GOT3 (cell line): ENCODE results near the gene MLXIP.

ENCODE experiments used
- DNase-seq: peaks from one replicate; lab custom pipeline; 2025; ENCODE audit warnings: mixed read lengths; lab: John Stamatoyannopoulos, UW

The MLXIP gene

GRCh38 chr12:122126342-122126635, 47.7 kb downstream of the MLXIP start:
- DNase-seq, result no peak

- no peak for DNase-seq
Observed at GRCh38 chr12:122126713-122127597, 48.4 kb downstream of the MLXIP start.

- no peak for DNase-seq
Observed at GRCh38 chr12:122127839-122128238, 49.3 kb downstream of the MLXIP start.

GRCh38 chr12:122128481-122128880, 49.9 kb downstream of the MLXIP start:
- no peak for DNase-seq

- DNase-seq, result no peak
Observed at GRCh38 chr12:122129131-122129530, 50.6 kb downstream of the MLXIP start.

- DNase-seq, result no peak
Observed at GRCh38 chr12:122130150-122130549, 51.6 kb downstream of the MLXIP start.

GRCh38 chr12:122133192-122133950, 54.8 kb downstream of the MLXIP start:
- DNase-seq, result no peak

- DNase-seq, result no peak
Observed at GRCh38 chr12:122135437-122136031, 57.0 kb downstream of the MLXIP start.

GRCh38 chr12:122137229-122137628, 58.7 kb downstream of the MLXIP start:
- no peak for DNase-seq

GRCh38 chr12:122137681-122138080, 59.1 kb downstream of the MLXIP start:
- DNase-seq, result no peak

GRCh38 chr12:122138181-122138580, 59.6 kb downstream of the MLXIP start:
- no peak for DNase-seq

- no peak for DNase-seq
Observed at GRCh38 chr12:122138616-122139015, 60.1 kb downstream of the MLXIP start.

GRCh38 chr12:122139266-122139665, 60.7 kb downstream of the MLXIP start:
- no peak for DNase-seq

- no peak for DNase-seq
Observed at GRCh38 chr12:122139941-122140340, 61.4 kb downstream of the MLXIP start.

- no peak for DNase-seq
Observed at GRCh38 chr12:122140467-122141257, 62.1 kb downstream of the MLXIP start.

- no peak for DNase-seq
Observed at GRCh38 chr12:122141911-122142725, 63.6 kb downstream of the MLXIP start.

GRCh38 chr12:122142857-122143256, 64.3 kb downstream of the MLXIP start:
- DNase-seq, result no peak

GRCh38 chr12:122144885-122145284, 66.3 kb downstream of the MLXIP start:
- no peak for DNase-seq

- DNase-seq, result no peak
Observed at GRCh38 chr12:122145505-122146330, 67.2 kb downstream of the MLXIP start.
